ENCODE data around the gene MRPL48. TPM values are rescaled to one million over a fixed set of nuclear protein-coding genes. Genes with fewer than 3 reads are reported as not detected.
"Not testable (repeated sequence)": the region's sequence is repeated elsewhere in the genome, so short reads cannot be mapped to it uniquely, and the experiment has no call there.

The MRPL48 gene
- total RNA-seq, 1 donor from 2014 or later, result 23.3 TPM

GRCh38 chr11:73784734-73785133, 2.9 kb upstream of the MRPL48 start:
- DNase-seq (ENCODE audit: extremely low spot score in 2 of 2), result no peak
- H3K27ac ChIP-seq, result no peak overlapping the region
- no peaks in the 10 kb centered on the region for H3K27me3 ChIP-seq
- no peaks in the 10 kb centered on the region for H3K36me3 ChIP-seq
- H3K4me1 ChIP-seq, result peaks cover 18% of the 10 kb centered on the region
- TF ChIP-seq, protein P1, sequence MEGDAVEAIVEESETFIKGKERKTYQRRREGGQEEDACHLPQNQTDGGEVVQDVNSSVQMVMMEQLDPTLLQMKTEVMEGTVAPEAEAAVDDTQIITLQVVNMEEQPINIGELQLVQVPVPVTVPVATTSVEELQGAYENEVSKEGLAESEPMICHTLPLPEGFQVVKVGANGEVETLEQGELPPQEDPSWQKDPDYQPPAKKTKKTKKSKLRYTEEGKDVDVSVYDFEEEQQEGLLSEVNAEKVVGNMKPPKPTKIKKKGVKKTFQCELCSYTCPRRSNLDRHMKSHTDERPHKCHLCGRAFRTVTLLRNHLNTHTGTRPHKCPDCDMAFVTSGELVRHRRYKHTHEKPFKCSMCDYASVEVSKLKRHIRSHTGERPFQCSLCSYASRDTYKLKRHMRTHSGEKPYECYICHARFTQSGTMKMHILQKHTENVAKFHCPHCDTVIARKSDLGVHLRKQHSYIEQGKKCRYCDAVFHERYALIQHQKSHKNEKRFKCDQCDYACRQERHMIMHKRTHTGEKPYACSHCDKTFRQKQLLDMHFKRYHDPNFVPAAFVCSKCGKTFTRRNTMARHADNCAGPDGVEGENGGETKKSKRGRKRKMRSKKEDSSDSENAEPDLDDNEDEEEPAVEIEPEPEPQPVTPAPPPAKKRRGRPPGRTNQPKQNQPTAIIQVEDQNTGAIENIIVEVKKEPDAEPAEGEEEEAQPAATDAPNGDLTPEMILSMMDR (IDR thresholded peaks at IDR 0.05), result no peak
- no peak overlapping the region for H3K4me3 ChIP-seq
- intact Hi-C loops (cut with DNase I), result no loop called here
- H3K9me3 ChIP-seq, result no peaks in the 10 kb centered on the region

- H3K27ac ChIP-seq; intact Hi-C loops (cut with DNase I); H3K4me3 ChIP-seq; H3K27me3 ChIP-seq; H3K36me3 ChIP-seq; DNase-seq (ENCODE audit: extremely low spot score in 2 of 2); H3K9me3 ChIP-seq: not testable (repeated sequence)
- peaks cover 18% of the 10 kb centered on the region for H3K4me1 ChIP-seq
These were observed 2.2 kb upstream of the MRPL48 start for GRCh38 chr11:73785467-73785866.

- TF ChIP-seq, protein P1 (IDR thresholded peaks at IDR 0.05), result no peak
- no peak for TF ChIP-seq POLR2A (IDR thresholded peaks at IDR 0.05)
- no peak for TF ChIP-seq POLR2AphosphoS5 (IDR thresholded peaks at IDR 0.05; ENCODE audit: insufficient read depth in 1 of 2, low read depth in 1 of 2)
- DNase-seq (ENCODE audit: extremely low spot score in 2 of 2), result no peak
- Histone ChIP-seq H3K4me3 (peak overlapping the region; percentile 68 to 70), H3K4me1 (peaks cover 18% of the 10 kb centered on the region), H3K27me3 (no peaks in the 10 kb centered on the region), H3K27ac (peak overlapping the region; percentile 80), H3K36me3 (no peaks in the 10 kb centered on the region), H3K9me3 (no peaks in the 10 kb centered on the region)
- intact Hi-C loops (cut with DNase I), result no loop called here
These were observed 527 bp upstream of the MRPL48 start for GRCh38 chr11:73787051-73787642.

DNA sequence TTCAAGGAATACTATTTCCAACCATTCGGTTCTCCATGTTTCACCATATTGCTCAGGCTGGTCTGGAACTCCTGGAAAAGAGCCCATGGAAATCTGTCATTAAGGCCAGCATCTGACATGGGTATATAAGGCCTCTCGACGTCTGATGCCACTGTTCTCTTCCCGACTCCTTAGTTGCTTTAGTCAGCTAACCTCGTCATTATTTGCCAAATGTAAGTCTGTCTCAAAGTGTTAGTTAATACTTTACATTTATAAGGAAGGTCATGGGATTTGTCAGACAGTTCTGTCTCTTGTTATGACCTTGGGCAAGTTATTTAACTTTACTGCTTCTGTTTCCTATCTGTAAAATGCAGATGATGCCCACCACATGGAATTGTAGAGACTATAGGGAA, 1.6 kb downstream of the MRPL48 start:
- no peak overlapping the region for H3K4me3 ChIP-seq
- no peaks in the 10 kb centered on the region for H3K36me3 ChIP-seq
- intact Hi-C loops (cut with DNase I), result no loop called here
- TF ChIP-seq, protein P1 (IDR thresholded peaks at IDR 0.05), result no peak
- no peak for TF ChIP-seq POLR2AphosphoS5 (IDR thresholded peaks at IDR 0.05; ENCODE audit: insufficient read depth in 1 of 2, low read depth in 1 of 2)
- no peak for TF ChIP-seq POLR2A (IDR thresholded peaks at IDR 0.05)
- peak overlapping the region; percentile 80 for H3K27ac ChIP-seq
- no peak for DNase-seq (ENCODE audit: extremely low spot score in 2 of 2)
- no peaks in the 10 kb centered on the region for H3K27me3 ChIP-seq
- no peaks in the 10 kb centered on the region for H3K9me3 ChIP-seq
- peaks cover 18% of the 10 kb centered on the region for H3K4me1 ChIP-seq

DNA sequence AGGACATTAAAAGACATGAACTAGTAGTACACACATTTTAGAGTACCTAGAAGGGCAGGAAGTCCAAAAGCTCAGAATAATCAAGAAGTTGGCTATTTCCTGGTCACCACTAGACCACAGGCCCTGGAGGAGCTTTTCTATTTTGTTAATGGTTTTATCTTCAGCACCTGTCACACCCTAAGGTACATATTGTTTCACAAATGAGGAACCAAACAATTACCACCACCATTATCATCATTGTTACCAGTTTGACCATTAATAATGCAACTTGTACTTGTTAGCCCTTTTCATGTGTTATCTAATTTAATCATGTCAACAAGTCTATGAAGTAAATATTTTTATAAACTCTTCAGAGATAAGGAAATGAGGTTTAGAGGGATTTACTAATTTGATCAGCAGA, 4.9 kb downstream of the MRPL48 start:
- Histone ChIP-seq H3K4me1 (peaks cover 10% of the 10 kb centered on the region), H3K9me3 (no peaks in the 10 kb centered on the region), H3K36me3 (no peaks in the 10 kb centered on the region), H3K27ac (no peak overlapping the region), H3K4me3 (no peak overlapping the region), H3K27me3 (no peaks in the 10 kb centered on the region)
- TF ChIP-seq POLR2A (IDR thresholded peaks at IDR 0.05) (no peak), POLR2AphosphoS5 (IDR thresholded peaks at IDR 0.05; ENCODE audit: insufficient read depth in 1 of 2, low read depth in 1 of 2) (no peak)
- TF ChIP-seq, protein P1 (IDR thresholded peaks at IDR 0.05), result no peak
- intact Hi-C loops (cut with DNase I), result no loop called here
- DNase-seq (ENCODE audit: extremely low spot score in 2 of 2), result no peak

Data from vagina (tissue), 2 donors.